RWPE1 (cell line): ENCODE data around the gene BCL2L13.
"Not testable (repeated sequence)": the region's sequence is repeated elsewhere in the genome, so short reads cannot be mapped to it uniquely, and the experiment has no call there.

Source experiments
- CTCF ChIA-PET: fragments of 350-600 bp; sonication (Branson Sonifier 250); formaldehyde crosslinking; extraction: SDS; loops from one replicate; lab custom pipeline; 2021; lab: Yijun Ruan, JAX
- POLR2A ChIA-PET: fragments of 400-600 bp; formaldehyde crosslinking; extraction: SDS; loops from one replicate; lab custom pipeline; 2020; ENCODE audit warnings: antibody characterized with exemption; ENCODE audit not compliant: low non-redundant PET; lab: Yijun Ruan, JAX
- DNase-seq: peaks from one replicate; pipeline ENCODE4 v3.0.0; 2012; ENCODE audit warnings: low spot score
- H3K27ac ChIP-seq: fragments of 450-650 bp; 2 replicates; pipeline ENCODE4 v1.5.1; 2017
- CTCF ChIP-seq: fragments of 450-650 bp; conservative IDR thresholded peaks from 2 replicates; pipeline ENCODE4 v1.5.1; 2017; ENCODE audit warnings: low read depth, mild to moderate bottlenecking

BCL2L13 gene

GRCh38 chr22:17633217-17633997 lies 5.2 kb upstream of the BCL2L13 start:
- TF ChIP-seq CTCF: no peak
- POLR2A ChIA-PET: interaction anchor here (0.5 kb wide), 1 partner anchor 62 kb away, joined by 3 read pairs; no protein-coding TSS in a partner anchor
- peak overlapping the region; percentile 99 for H3K27ac ChIP-seq
- peak; percentile 75 for DNase-seq
- CTCF ChIA-PET: interaction anchor here (1.3 kb wide), 1 partner anchor 75 kb away, joined by 5 read pairs; no protein-coding TSS in a partner anchor

- POLR2A ChIA-PET: interaction anchor here (0.5 kb wide), 1 partner anchor 62 kb away, joined by 3 read pairs; no protein-coding TSS in a partner anchor
- peak overlapping the region; percentile 99 for H3K27ac ChIP-seq
- CTCF ChIA-PET: interaction anchor here (1.3 kb wide), 1 partner anchor 76 kb away, joined by 5 read pairs; no protein-coding TSS in a partner anchor
- no peak for DNase-seq
- TF ChIP-seq CTCF: no peak
Observed at GRCh38 chr22:17633998-17634323, 4.6 kb upstream of the BCL2L13 start.

- H3K27ac ChIP-seq: peak overlapping the region; percentile 99
- CTCF ChIA-PET: no interaction called here
- POLR2A ChIA-PET: no interaction called here
- TF ChIP-seq CTCF: no peak
- no peak for DNase-seq
Observed at GRCh38 chr22:17634696-17635095, 3.9 kb upstream of the BCL2L13 start.

GRCh38 chr22:17636850-17637249 lies 1.7 kb upstream of the BCL2L13 start:
- H3K27ac ChIP-seq: peak overlapping the region; percentile 99
- DNase-seq, POLR2A ChIA-PET, CTCF ChIA-PET: not testable (repeated sequence)

- ChIA-PET POLR2A (no interaction called here), CTCF (no interaction called here)
- peak overlapping the region; percentile 99 for H3K27ac ChIP-seq
- TF ChIP-seq CTCF: no peak
- no peak for DNase-seq
Observed at GRCh38 chr22:17637490-17638181, 921 bp upstream of the BCL2L13 start.

- peak; percentile 56 for DNase-seq
- POLR2A ChIA-PET: no interaction called here
- TF ChIP-seq CTCF: no peak
- H3K27ac ChIP-seq: peak overlapping the region; percentile 99
- CTCF ChIA-PET: no interaction called here
Observed at GRCh38 chr22:17638182-17638431, 450 bp upstream of the BCL2L13 start.

GRCh38 chr22:17639247-17639741 lies 737 bp downstream of the BCL2L13 start:
- peak; percentile 26 for DNase-seq
- no peak for TF ChIP-seq CTCF
- POLR2A ChIA-PET: no interaction called here
- peak overlapping the region; percentile 99 for H3K27ac ChIP-seq
- CTCF ChIA-PET: interaction anchor here (0.6 kb wide), 1 partner anchor 520 kb away, joined by 3 read pairs; no protein-coding TSS in a partner anchor
